ENCODE results near the gene HOXA7.

HOXA7 gene

GRCh38 chr7:27170426-27171324 is 14.2 kb upstream of the HOXA7 start:
- DNase-seq (ENCODE audit: low read depth, low spot score) = no peak

- DNase-seq (ENCODE audit: low read depth, low spot score) = no peak
These were observed 13.4 kb upstream of the HOXA7 start for GRCh38 chr7:27169658-27170425.

DNA sequence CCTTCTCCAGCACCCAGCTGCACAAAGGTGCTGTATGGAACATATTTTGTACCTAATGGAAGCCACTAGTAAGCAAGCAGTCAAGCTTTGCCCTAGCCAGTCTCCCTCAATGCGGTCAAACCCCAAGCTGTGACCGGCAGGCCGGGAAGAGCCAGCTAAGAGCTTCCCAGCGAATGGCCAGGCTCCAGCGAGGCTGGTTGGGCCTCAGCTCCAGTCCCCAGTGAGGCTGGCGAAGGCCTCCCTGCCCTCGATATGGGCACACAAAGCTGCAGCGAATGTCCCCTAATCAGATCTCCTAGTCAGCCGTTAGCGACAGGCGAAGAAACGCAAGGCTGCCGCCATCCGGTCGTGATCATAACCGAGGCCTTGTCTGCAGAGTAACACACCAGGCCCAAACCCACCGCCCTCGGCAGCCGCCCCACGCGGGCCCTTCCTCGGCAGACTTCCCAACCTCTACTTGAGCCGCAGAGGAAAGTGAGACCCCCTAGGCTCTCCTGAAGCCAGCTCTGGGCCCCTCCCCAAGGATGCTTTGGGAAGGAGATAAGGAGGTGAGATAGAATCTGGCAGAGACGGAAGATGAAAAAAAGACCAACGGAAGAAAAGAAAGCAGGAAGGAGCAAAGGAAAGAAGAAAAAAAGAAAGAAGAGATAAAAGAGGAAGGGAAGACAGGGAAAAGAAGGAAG is 11.9 kb upstream of the HOXA7 start:
- DNase-seq (ENCODE audit: low read depth, low spot score) = no peak

- no peak for DNase-seq (ENCODE audit: low read depth, low spot score)
These were observed 11.4 kb upstream of the HOXA7 start for GRCh38 chr7:27167916-27168264.

DNA sequence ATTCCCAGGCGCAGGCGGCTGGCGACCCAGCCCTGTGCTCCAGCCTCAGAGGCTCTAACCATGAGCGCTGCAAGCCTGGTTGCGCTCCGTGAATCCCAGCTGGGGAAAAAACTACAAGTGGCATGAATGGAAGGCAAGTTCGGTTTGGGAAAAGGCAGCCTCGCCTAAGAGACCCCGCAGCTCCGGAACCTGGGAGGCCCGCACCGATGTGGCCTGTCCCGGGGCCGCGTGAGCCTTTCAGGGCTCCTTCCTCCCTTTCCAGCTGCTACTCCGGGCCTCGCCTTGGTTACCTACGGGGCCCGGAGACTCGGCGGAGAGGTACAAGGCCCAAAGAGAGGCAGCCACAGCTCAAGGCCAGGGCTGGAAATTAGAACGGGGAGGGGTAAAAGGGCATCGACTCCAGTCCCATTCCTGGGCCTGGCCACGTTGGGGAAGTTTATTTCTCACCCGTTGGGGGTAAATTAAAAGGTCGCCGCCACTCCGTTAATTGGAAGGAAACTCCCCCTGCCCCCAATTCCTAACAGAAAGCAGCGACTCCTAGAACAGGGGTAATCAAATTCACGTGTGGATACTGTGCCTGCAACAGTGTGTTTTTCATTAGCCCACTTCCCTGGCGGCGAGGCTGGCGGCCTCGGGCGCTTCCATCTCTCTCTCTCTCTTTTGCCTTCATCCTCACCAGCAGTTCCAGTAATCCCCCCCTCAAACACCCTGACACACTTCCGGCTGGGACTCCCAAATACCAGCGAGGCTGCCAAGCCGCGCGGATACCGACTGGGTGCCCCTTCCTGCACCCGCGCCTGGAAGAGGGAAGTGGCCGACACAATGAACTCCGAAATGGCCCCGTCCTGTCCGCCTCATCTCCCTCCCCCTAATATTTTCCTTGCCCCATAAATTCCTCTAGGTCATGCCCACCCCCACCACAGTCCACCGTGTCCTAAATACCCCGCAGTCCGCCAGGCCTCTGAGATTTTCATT is 10.3 kb upstream of the HOXA7 start:
- DNase-seq (ENCODE audit: low read depth, low spot score) = no peak

- DNase-seq (ENCODE audit: low read depth, low spot score) = no peak
These were observed 9.6 kb upstream of the HOXA7 start for GRCh38 chr7:27165996-27166530.

- no peak for DNase-seq (ENCODE audit: low read depth, low spot score)
These were observed 8.9 kb upstream of the HOXA7 start, which contains the start of gene HOXA9 for GRCh38 chr7:27165089-27165995. HOXA9 (minus strand) TSS chr7:27165537; CDS start chr7:27165457, 80 bp downstream.

DNA sequence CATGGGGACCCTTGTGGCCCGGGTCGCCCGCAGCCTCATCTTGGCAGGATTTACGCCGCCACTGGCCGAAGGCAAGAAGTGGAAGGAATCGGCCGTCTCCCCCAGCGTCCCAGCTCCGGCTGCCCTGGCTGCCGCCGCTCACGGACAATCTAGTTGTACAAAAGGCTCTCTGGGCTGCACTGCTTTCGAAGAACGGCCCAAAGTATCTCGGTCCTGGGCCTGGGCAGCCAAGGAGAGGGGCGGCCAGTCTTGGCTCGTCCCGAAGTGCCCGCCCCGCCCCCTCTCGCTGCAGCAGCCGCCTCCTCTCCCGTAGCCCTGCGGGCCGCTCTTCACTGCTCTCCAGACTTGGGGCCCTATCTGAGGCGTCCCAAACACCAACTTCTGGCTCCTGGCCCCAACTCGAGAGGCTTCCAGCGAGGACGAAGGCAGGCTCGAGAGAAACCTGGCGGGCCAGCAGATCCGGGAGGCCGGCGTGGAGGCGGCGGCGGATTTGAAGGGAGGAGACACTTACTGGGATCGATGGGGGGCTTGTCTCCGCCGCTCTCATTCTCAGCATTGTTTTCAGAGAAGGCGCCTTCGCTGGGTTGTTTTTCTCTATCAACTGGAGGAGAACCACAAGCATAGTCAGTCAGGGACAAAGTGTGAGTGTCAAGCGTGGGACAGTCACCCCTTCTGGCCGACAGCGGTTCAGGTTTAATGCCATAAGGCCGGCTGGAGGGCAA is 8.1 kb upstream of the HOXA7 start:
- DNase-seq (ENCODE audit: low read depth, low spot score) = no peak

- no peak for DNase-seq (ENCODE audit: low read depth, low spot score)
These were observed 7.5 kb upstream of the HOXA7 start for GRCh38 chr7:27164045-27164366.

DNA sequence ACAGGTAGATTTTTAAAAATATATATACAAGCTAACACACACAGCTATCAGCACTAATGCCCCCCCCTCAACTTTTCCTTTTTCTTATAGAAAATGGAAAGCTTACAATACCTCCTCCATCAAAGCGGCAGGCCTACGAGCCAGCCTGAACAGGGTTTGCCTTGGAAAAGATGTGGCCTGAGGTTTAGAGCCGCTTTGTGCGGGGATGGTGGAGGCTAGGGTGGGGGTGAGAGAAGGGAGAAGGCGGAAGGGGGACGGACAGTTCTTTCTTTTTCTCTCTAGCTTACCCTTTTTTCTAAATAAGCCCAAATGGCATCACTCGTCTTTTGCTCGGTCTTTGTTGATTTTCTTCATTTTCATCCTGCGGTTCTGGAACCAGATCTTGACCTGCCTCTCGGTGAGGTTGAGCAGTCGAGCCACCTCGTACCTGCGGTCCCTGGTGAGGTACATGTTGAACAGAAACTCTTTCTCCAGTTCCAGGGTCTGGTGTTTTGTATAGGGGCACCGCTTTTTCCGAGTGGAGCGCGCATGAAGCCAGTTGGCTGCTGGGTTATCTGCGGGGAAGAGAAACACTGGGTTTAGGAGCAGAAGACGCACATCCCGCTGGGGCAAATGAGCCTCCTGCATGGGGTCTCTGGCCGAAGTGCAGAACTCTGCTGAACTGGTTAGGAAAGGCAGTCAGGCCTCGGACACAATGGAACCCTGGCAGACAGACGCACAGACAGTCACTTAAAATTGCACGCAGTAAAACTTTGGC is 7.0 kb upstream of the HOXA7 start:
- DNase-seq (ENCODE audit: low read depth, low spot score) = no peak

GRCh38 chr7:27162561-27163287 is 6.2 kb upstream of the HOXA7 start:
- no peak for DNase-seq (ENCODE audit: low read depth, low spot score)

DNA sequence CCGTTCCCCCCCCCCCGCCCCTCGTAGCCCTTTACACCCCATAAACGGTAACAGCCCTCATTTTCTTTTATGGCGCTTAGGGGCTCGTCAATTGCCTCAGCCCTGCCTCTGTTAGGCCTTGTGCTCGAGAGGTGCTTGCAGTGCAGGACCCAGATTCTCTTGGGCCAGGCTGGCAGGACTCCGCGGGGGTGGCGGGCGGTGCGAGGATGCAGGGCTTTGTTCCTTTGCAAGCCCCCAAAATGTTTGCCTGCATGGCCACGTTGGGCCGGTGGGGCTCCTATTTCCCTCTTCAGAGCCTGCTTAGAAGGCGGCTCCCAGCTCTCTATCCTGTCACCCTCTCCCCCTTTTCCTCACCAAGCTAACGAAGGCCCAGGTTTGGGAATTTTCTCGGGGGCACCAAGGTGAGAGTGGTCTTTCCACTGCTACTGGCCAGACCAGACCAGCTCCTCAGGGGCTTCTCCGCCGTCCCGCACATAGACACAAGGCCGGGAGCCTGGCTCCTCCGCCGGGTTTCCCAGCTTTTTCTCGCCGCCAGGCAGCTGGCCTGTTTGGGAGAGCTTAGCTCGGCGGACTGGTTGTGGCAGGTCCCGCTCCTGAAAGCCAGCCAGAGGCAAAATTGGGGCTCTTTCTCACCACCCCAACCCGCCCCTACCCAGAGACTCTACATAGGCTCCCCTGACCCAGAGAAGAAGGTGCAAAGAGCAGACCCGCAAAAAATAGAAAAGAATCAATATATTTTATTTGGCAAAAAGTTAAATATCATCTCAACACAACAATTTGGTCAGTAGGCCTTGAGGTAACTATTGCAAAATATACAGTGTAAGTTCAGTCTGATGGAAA is 5.5 kb upstream of the HOXA7 start:
- DNase-seq (ENCODE audit: low read depth, low spot score) = no peak

- no peak for DNase-seq (ENCODE audit: low read depth, low spot score)
These were observed 4.8 kb upstream of the HOXA7 start for GRCh38 chr7:27161214-27161720.

GRCh38 chr7:27160546-27161213 is 4.2 kb upstream of the HOXA7 start:
- no peak for DNase-seq (ENCODE audit: low read depth, low spot score)

GRCh38 chr7:27160145-27160545 is 3.7 kb upstream of the HOXA7 start:
- DNase-seq (ENCODE audit: low read depth, low spot score) = no peak
